ENCODE data around the gene MSL3B.

Gene MSL3B

GRCh38 chr2:233853353-233853752 lies 14.8 kb downstream of the MSL3B start:
- peak overlapping the region; percentile 62; the same call in 1 of the 2 replicates for H3K27ac ChIP-seq
- H3K4me2 ChIP-seq: peak overlapping the region; percentile 96
- peaks cover 25% of the 10 kb centered on the region for H3K4me1 ChIP-seq (ENCODE audit: low read depth, poor library complexity, severe bottlenecking)
- H3K4me3 ChIP-seq (IDR thresholded peaks at IDR 0.05; ENCODE audit: insufficient read depth, low read depth, low read length): peak overlapping the region; percentile 18
- no peaks in the 10 kb centered on the region for H3K27me3 ChIP-seq (ENCODE audit: insufficient read depth, low read depth)
- H3K9ac ChIP-seq: peak overlapping the region; percentile 89; the same call in 1 of the 2 replicates
- TF ChIP-seq, protein P1, sequence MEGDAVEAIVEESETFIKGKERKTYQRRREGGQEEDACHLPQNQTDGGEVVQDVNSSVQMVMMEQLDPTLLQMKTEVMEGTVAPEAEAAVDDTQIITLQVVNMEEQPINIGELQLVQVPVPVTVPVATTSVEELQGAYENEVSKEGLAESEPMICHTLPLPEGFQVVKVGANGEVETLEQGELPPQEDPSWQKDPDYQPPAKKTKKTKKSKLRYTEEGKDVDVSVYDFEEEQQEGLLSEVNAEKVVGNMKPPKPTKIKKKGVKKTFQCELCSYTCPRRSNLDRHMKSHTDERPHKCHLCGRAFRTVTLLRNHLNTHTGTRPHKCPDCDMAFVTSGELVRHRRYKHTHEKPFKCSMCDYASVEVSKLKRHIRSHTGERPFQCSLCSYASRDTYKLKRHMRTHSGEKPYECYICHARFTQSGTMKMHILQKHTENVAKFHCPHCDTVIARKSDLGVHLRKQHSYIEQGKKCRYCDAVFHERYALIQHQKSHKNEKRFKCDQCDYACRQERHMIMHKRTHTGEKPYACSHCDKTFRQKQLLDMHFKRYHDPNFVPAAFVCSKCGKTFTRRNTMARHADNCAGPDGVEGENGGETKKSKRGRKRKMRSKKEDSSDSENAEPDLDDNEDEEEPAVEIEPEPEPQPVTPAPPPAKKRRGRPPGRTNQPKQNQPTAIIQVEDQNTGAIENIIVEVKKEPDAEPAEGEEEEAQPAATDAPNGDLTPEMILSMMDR (conservative IDR thresholded peaks at IDR 0.05; ENCODE audit: low read depth, low read length): no peak
- H4K20me1 ChIP-seq (ENCODE audit: insufficient read depth): no peaks in the 10 kb centered on the region; the same call in 1 of the 2 replicates
- peaks cover 12% of the 10 kb centered on the region; the same call in 1 of the 2 replicates for H3K36me3 ChIP-seq (ENCODE audit: insufficient read depth)
- peak overlapping the region; percentile 70; the same call in 1 of the 2 replicates for H2AFZ ChIP-seq (ENCODE audit: low read depth)
- peaks cover 58% of the 10 kb centered on the region for H3K79me2 ChIP-seq (ENCODE audit: insufficient read depth, low read depth)

- H4K20me1 ChIP-seq (ENCODE audit: insufficient read depth): no peaks in the 10 kb centered on the region; the same call in 1 of the 2 replicates
- no peak overlapping the region for H2AFZ ChIP-seq (ENCODE audit: low read depth)
- H3K4me1 ChIP-seq (ENCODE audit: low read depth, poor library complexity, severe bottlenecking): peaks cover 25% of the 10 kb centered on the region
These were observed 16.1 kb downstream of the MSL3B start for GRCh38 chr2:233852056-233852455.

DNA sequence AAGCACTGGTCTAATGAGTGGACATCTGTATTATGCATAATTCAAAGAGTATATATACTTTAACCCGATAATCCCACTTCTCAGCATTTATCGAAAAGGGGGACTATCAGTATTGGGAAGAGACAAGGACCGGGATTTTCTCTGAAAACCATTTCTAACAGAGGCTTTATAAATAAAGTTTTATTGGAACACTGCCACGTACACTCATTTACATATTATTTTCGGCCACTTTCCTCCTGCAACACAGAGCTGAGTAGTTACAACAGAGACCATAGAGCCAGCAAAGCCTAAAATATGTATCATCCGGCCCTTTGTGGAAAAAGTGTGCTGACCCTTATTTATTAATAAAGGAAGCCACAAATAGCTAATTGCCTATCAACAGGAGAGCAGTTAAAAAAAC lies 17.0 kb downstream of the MSL3B start:
- Histone ChIP-seq H3K79me2 (ENCODE audit: insufficient read depth, low read depth) (peaks cover 66% of the 10 kb centered on the region), H3K36me3 (ENCODE audit: insufficient read depth) (peaks cover 19% of the 10 kb centered on the region; the same call in 1 of the 2 replicates), H3K4me3 (IDR thresholded peaks at IDR 0.05; ENCODE audit: insufficient read depth, low read depth, low read length) (no peak overlapping the region), H3K27me3 (ENCODE audit: insufficient read depth, low read depth) (no peaks in the 10 kb centered on the region), H3K4me2 (no peak overlapping the region), H3K9ac (no peak overlapping the region), H3K27ac (no peak overlapping the region), H4K20me1 (ENCODE audit: insufficient read depth) (no peaks in the 10 kb centered on the region; the same call in 1 of the 2 replicates), H3K4me1 (ENCODE audit: low read depth, poor library complexity, severe bottlenecking) (peaks cover 25% of the 10 kb centered on the region), H2AFZ (ENCODE audit: low read depth) (no peak overlapping the region)
- TF ChIP-seq, protein P1 (conservative IDR thresholded peaks at IDR 0.05; ENCODE audit: low read depth, low read length): no peak

More at GRCh38 chr2:233852056-233852455, 16.1 kb downstream of the MSL3B start:
- H3K9ac ChIP-seq: no peak overlapping the region
- H3K79me2 ChIP-seq (ENCODE audit: insufficient read depth, low read depth): peaks cover 66% of the 10 kb centered on the region
- H3K27me3 ChIP-seq (ENCODE audit: insufficient read depth, low read depth): no peaks in the 10 kb centered on the region
- peak overlapping the region; percentile 96 for H3K4me2 ChIP-seq
- TF ChIP-seq, protein P1 (conservative IDR thresholded peaks at IDR 0.05; ENCODE audit: low read depth, low read length): no peak
- H3K4me3 ChIP-seq (IDR thresholded peaks at IDR 0.05; ENCODE audit: insufficient read depth, low read depth, low read length): no peak overlapping the region
- no peak overlapping the region for H3K27ac ChIP-seq
- peaks cover 19% of the 10 kb centered on the region; the same call in 1 of the 2 replicates for H3K36me3 ChIP-seq (ENCODE audit: insufficient read depth)

GRCh38 chr2:233850745-233851144 lies 17.4 kb downstream of the MSL3B start:
- TF ChIP-seq, protein P1 (conservative IDR thresholded peaks at IDR 0.05; ENCODE audit: low read depth, low read length): no peak
- peaks cover 25% of the 10 kb centered on the region for H3K4me1 ChIP-seq (ENCODE audit: low read depth, poor library complexity, severe bottlenecking)
- no peak overlapping the region for H3K9ac ChIP-seq
- H3K4me2 ChIP-seq: no peak overlapping the region
- peaks cover 22% of the 10 kb centered on the region; the same call in 1 of the 2 replicates for H3K36me3 ChIP-seq (ENCODE audit: insufficient read depth)
- peaks cover 71% of the 10 kb centered on the region for H3K79me2 ChIP-seq (ENCODE audit: insufficient read depth, low read depth)
- H4K20me1 ChIP-seq (ENCODE audit: insufficient read depth): no peaks in the 10 kb centered on the region; the same call in 1 of the 2 replicates
- no peaks in the 10 kb centered on the region for H3K27me3 ChIP-seq (ENCODE audit: insufficient read depth, low read depth)
- no peak overlapping the region for H3K27ac ChIP-seq
- no peak overlapping the region for H3K4me3 ChIP-seq (IDR thresholded peaks at IDR 0.05; ENCODE audit: insufficient read depth, low read depth, low read length)
- H2AFZ ChIP-seq (ENCODE audit: low read depth): no peak overlapping the region
